HG03175 (cell line): ENCODE results near the gene CAGE1.
"Not testable (repeated sequence)": the region's sequence is repeated elsewhere in the genome, so short reads cannot be mapped to it uniquely, and the experiment has no call there.

Experiments used
- ATAC-seq: cut with Tn5 transposase; IDR thresholded peaks from one replicate; pipeline ENCODE4 v1.9.1; 2021; ENCODE audit warnings: mild to moderate bottlenecking, moderate library complexity; ENCODE audit not compliant: unreplicated experiment

The CAGE1 gene

GRCh38 chr6:7410851-7411250 is 21.3 kb upstream of the CAGE1 start:
- no peak for ATAC-seq

- ATAC-seq = no peak
These were observed 20.2 kb upstream of the CAGE1 start for GRCh38 chr6:7409740-7410139.

GRCh38 chr6:7406743-7407142 is 17.2 kb upstream of the CAGE1 start:
- ATAC-seq = no peak

GRCh38 chr6:7404546-7404945 is 15.0 kb upstream of the CAGE1 start:
- no peak for ATAC-seq

- no peak for ATAC-seq
These were observed 13.2 kb upstream of the CAGE1 start for GRCh38 chr6:7402716-7403115.

GRCh38 chr6:7401075-7401474 is 11.5 kb upstream of the CAGE1 start:
- no peak for ATAC-seq

GRCh38 chr6:7392402-7392801 is 2.9 kb upstream of the CAGE1 start:
- no peak for ATAC-seq

- ATAC-seq = no peak
These were observed 1.6 kb upstream of the CAGE1 start for GRCh38 chr6:7391151-7391550.

- ATAC-seq = peak; percentile 22
These were observed 810 bp upstream of the CAGE1 start for GRCh38 chr6:7390226-7390878.

GRCh38 chr6:7389162-7389450 is 436 bp downstream of the CAGE1 start:
- no peak for ATAC-seq

GRCh38 chr6:7381092-7381491 is 8.4 kb downstream of the CAGE1 start:
- no peak for ATAC-seq

- no peak for ATAC-seq
These were observed 10.8 kb downstream of the CAGE1 start for GRCh38 chr6:7378740-7379139.

GRCh38 chr6:7377961-7378360 is 11.6 kb downstream of the CAGE1 start:
- no peak for ATAC-seq

- no peak for ATAC-seq
These were observed 15.8 kb downstream of the CAGE1 start for GRCh38 chr6:7373739-7374138.

GRCh38 chr6:7367408-7367807 is 22.1 kb downstream of the CAGE1 start:
- ATAC-seq = no peak

- not testable (repeated sequence) for ATAC-seq
These were observed 37.6 kb downstream of the CAGE1 start for GRCh38 chr6:7351916-7352315.

- ATAC-seq = not testable (repeated sequence)
These were observed 39.0 kb downstream of the CAGE1 start for GRCh38 chr6:7350591-7350990.

- ATAC-seq = not testable (repeated sequence)
These were observed 42.0 kb downstream of the CAGE1 start for GRCh38 chr6:7347551-7347997.

GRCh38 chr6:7344773-7345450 is 44.6 kb downstream of the CAGE1 start:
- ATAC-seq = not testable (repeated sequence)

- ATAC-seq = no peak
These were observed 45.7 kb downstream of the CAGE1 start for GRCh38 chr6:7343546-7344475.

GRCh38 chr6:7341989-7342742 is 47.4 kb downstream of the CAGE1 start:
- ATAC-seq = peak; percentile 88
